GM12873 (cell line): ENCODE results near the gene RHO.

ENCODE experiments used
- CTCF ChIP-seq: IDR thresholded peaks from 2 replicates; pipeline ENCODE4 v1.5.1; 2012; ENCODE audit warnings: low read depth, mild to moderate bottlenecking, moderate library complexity, low read length, control low read depth; ENCODE audit not compliant: insufficient read depth; ENCODE audit errors: missing control alignments

The RHO gene

DNA sequence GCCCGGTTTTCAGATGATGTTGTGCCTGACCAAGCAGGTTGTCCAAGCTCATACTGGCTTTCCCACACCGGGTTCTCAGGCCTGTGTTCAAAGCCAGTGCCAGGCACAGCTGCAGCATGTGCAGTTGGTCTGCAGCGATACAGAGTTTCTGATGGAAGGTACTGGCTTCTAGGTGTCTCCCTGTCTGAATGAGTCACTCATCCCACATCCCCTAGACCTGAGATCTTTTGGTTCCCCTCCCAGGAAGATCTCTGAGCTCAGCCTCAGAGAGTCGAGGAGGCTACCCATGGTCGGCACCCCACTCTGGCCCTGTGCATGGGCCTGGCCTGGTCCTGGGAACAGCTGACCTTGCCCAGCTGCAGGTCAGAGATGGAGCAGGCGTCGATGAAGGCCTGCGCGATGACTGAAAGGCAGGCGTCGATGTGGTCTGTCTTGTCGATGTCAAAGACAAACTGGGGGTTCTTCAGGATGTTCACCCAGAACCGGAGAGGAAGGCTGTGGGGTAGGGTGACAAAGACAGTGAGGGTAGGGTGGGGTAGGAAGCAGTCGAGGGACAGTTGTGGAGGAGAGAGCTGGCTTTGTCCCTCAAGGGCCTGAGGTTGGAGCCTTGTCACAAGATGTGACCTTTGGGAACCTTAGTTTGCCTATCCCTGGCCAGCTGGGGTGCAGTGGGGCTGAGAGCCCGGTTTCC is 29.8 kb downstream of the RHO start:
- no peak for TF ChIP-seq CTCF

- no peak for TF ChIP-seq CTCF
These were observed 30.5 kb downstream of the RHO start for GRCh38 chr3:129558772-129559564.

- no peak for TF ChIP-seq CTCF
These were observed 31.2 kb downstream of the RHO start for GRCh38 chr3:129559565-129560079.

DNA sequence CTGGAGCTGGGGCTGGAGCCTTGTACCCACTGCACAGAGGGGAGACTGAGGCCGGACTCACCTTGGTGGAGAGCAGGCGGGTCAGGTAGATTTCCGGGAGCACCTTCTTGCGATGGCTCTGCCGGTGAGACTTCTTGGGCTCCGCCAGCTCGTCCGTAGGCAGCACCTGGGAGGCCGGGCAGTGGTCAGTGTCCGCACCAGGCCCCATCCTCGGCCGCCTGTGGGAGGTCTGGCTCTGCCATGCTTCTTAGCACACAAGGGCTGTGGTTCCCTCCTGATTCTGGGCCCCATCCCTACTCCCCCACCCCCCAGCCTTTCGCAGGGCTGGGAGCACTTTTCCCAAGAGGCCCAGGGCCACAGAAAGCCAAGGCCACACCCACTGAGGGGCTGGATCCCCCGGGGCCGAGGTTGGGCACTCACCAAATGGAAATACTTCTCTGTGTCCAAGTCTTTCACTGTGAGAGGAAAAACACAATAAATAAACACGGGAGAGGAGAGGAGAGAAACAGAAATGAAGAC is 31.9 kb downstream of the RHO start:
- no peak for TF ChIP-seq CTCF

GRCh38 chr3:129560911-129561594 is 32.6 kb downstream of the RHO start:
- no peak for TF ChIP-seq CTCF

DNA sequence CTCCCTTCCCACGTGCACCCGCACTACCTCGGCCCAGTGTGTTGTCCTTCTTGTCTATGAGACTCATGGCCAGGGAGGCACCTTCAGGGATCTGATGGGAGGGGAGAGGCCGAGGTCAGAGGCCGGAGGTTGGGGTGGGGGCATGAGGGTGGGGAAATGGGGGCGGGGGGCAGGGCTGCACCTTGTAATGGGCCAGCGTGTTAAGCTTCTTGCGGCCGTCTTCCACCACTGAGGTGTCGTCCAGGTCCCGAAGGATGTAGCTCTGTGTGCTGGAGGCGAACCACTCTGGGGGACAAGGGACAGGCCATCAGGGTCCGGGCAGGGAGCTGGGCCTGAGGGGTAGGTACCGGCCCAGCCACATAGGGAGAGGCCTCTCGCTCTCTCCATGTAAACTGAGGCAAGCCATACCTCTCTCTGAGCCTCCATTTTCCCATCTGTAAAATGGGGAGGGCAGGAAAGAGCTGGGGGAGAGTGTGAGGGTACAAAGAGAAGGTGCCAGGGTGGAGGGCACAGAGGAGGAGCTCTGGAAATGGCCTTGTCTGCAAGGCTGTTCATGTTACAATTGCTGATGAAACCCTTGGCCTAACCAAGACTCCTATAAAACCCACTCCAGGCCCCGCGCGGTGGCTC is 33.3 kb downstream of the RHO start:
- no peak for TF ChIP-seq CTCF
